Mesendoderm (in vitro differentiated cells): Measurements from ENCODE around the gene ANKRD34A.

Source experiments
- DNase-seq: peaks from one replicate; pipeline ENCODE4 v3.0.0; 2013
- H2AK5ac ChIP-seq: 2 replicates; pipeline ENCODE4 v1.6.1; 2013; ENCODE audit warnings: low read length, inconsistent platforms
- H2BK120ac ChIP-seq: 2 replicates; pipeline ENCODE4 v1.6.1; 2013; ENCODE audit warnings: low read depth, mild to moderate bottlenecking, low read length, moderate library complexity, mixed read lengths
- H2BK15ac ChIP-seq: replicated peaks from 2 replicates; pipeline ENCODE4 v1.6.1; 2013; ENCODE audit warnings: low read depth, mild to moderate bottlenecking, moderate library complexity
- H2BK5ac ChIP-seq: 2 replicates; pipeline ENCODE4 v1.6.1; 2013; ENCODE audit warnings: low read length, inconsistent platforms
- H3K18ac ChIP-seq: 2 replicates; pipeline ENCODE4 v1.6.1; 2013; ENCODE audit warnings: mild to moderate bottlenecking, low read length, mixed read lengths
- H3K23ac ChIP-seq: one replicate; pipeline ENCODE4 v1.6.1; 2013; ENCODE audit warnings: low read length
- H3K27ac ChIP-seq: 2 replicates; pipeline ENCODE4 v1.5.1; 2013; ENCODE audit warnings: low read depth, mild to moderate bottlenecking, inconsistent platforms, low read length, moderate library complexity
- H3K27me3 ChIP-seq: 2 replicates; pipeline ENCODE4 v1.6.1; 2013; ENCODE audit warnings: low read length, control low read depth, mild to moderate bottlenecking, inconsistent platforms; ENCODE audit not compliant: insufficient read depth, poor library complexity
- H3K36me3 ChIP-seq: 2 replicates; pipeline ENCODE4 v1.6.1; 2013; ENCODE audit warnings: low read length, inconsistent platforms; ENCODE audit not compliant: control insufficient read depth, insufficient read depth
- H3K4ac ChIP-seq: one replicate; pipeline ENCODE4 v1.6.1; 2013; ENCODE audit warnings: low read depth, mild to moderate bottlenecking, low read length, moderate library complexity
- H3K4me1 ChIP-seq: 2 replicates; pipeline ENCODE4 v1.6.1; 2013; ENCODE audit warnings: low read depth, low read length, inconsistent platforms; ENCODE audit not compliant: control insufficient read depth
- H3K4me2 ChIP-seq: 2 replicates; pipeline ENCODE4 v1.6.1; 2013; ENCODE audit warnings: low read length
- H3K4me3 ChIP-seq: 2 replicates; pipeline ENCODE4 v1.5.1; 2013; ENCODE audit warnings: mild to moderate bottlenecking, low read length
- H3K56ac ChIP-seq: one replicate; pipeline ENCODE4 v1.6.1; 2013; ENCODE audit warnings: low read length
- H3K79me1 ChIP-seq: 2 replicates; pipeline ENCODE4 v1.6.1; 2013; ENCODE audit warnings: low read length, inconsistent platforms
- H3K79me2 ChIP-seq: 2 replicates; pipeline ENCODE4 v1.6.1; 2013; ENCODE audit warnings: mild to moderate bottlenecking, low read length; ENCODE audit not compliant: control insufficient read depth, insufficient read depth
- H3K9ac ChIP-seq: 2 replicates; pipeline ENCODE4 v1.6.1; 2013; ENCODE audit warnings: low read length, inconsistent platforms
- H4K5ac ChIP-seq: one replicate; pipeline ENCODE4 v1.6.1; 2013; ENCODE audit warnings: low read length
- H4K8ac ChIP-seq: one replicate; pipeline ENCODE4 v1.6.1; 2013; ENCODE audit warnings: low read depth, mild to moderate bottlenecking, control low read depth, low read length, moderate library complexity
- WGBS: extraction: QIAGEN DNeasy Blood & Tissue Kit; methylation state at CpG from one replicate; pipeline ENCODE4 v1.1.7; 2013; ENCODE audit warnings: low lambda C conversion rate, missing lambda C conversion rate; ENCODE audit not compliant: insufficient coverage; ENCODE audit errors: extremely low coverage; 5-methylcytosine and 5-hydroxymethylcytosine counted together

The ANKRD34A gene

DNA sequence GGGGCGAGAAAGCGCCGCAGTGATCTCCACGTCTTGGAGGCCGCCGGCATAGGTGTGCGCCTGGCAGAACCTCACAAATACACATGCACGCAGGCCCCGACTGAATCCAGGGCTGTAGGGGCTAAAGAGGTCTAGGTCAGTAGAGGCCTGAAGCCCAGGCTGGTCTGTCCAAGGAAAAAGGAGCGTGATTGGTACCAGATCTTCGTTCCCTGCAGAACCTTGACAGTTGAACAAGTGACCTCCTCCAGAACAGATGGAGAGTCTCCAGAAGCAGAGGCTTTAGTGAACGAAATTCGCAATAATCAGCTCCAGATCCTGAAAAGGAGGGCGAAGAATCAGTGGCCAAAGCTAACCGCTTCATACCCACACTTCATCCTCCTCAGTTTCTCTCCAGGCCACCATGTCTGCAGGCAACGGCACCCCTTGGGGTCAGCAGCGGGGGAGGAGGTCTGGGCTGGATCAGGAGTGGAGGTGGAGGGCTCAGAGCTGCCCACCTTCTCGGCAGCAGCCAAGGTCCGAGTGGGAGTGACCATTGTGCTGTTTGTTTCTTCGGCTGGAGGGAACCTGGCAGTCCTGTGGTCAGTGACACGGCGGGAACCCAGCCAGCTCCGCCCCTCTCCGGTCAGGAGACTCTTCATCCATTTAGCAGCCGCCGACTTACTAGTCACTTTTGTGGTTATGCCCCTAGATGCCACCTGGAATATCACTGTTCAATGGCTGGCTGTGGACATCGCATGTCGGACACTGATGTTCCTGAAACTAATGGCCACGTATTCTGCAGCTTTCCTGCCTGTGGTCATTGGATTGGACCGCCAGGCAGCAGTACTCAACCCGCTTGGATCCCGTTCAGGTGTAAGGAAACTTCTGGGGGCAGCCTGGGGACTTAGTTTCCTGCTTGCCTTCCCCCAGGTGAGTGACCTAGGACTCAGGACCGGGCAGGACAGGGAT, 45.1 kb downstream of the ANKRD34A start:
- H3K4me3 ChIP-seq = peak overlapping the region; percentile 25
- H3K27ac ChIP-seq = peak overlapping the region; percentile 48
- H4K5ac ChIP-seq = no peak overlapping the region
- H3K56ac ChIP-seq = peak overlapping the region; percentile 88
- H3K27me3 ChIP-seq = no peaks in the 10 kb centered on the region
- H3K4me2 ChIP-seq = peak overlapping the region; percentile 35
- H3K36me3 ChIP-seq = no peaks in the 10 kb centered on the region
- no peak overlapping the region for H4K8ac ChIP-seq
- no peak overlapping the region for H2AK5ac ChIP-seq
- no peak overlapping the region for H3K23ac ChIP-seq
- H3K4ac ChIP-seq = no peak overlapping the region
- no peak overlapping the region for H2BK15ac ChIP-seq
- H3K79me1 ChIP-seq = no peaks in the 10 kb centered on the region
- peak overlapping the region; percentile 32 for H3K9ac ChIP-seq
- H3K4me1 ChIP-seq = no peaks in the 10 kb centered on the region
- no CpG with 5 or more reads among the region's 33 CpGs for WGBS
- peak overlapping the region; percentile 29 for H3K18ac ChIP-seq
- H3K79me2 ChIP-seq = no peaks in the 10 kb centered on the region
- peak; percentile 63 for DNase-seq
- no peak overlapping the region for H2BK5ac ChIP-seq
- H2BK120ac ChIP-seq = no peak overlapping the region

DNA sequence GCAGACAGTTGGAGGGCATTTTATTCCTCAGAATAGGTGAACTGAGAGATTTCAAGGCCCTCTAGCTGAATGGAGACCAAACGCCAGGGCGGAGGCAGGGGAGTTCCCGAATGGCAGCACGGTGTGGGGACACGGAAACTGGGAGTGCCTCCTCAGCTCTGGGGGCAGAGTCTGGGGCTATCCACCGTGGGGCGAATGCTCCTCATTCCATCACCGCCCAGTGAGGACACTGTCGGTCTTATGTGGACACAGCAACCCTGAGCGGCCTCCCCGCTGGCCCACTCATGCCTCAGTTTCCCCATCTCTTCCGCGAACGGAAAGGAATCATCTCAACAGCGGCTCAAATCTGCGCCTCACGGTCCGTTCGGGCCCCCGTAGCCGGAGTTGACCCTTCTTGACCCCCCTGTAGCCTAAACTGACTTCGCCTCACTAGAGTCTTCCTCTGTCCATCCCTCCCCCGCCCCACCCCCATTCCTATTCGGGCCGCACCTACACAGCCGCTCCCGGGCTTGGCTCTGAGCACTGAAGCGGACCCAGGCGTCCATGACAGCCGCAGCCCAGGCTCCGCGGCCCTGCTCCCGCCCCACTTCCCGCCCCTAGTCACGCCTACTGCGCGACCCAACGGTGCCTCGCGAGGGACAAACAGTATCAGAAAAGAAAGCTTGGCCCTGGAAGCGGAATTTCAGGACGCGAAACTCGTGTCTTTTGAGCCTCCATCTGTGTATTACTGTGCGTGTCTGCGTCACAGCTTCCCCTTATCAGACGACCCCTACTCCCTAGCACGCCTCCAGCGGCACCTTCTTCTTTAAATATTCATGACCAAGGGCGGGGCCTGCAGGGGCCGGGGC, 46.0 kb downstream of the ANKRD34A start, which contains the start of gene PEX11B:
Gene PEX11B (minus strand): TSS at position 574 of the 848 bp plus-strand sequence. CDS start 29 bp downstream, at position 545.
- DNase-seq = peak; percentile 93
- H3K79me1 ChIP-seq = no peaks in the 10 kb centered on the region
- peak within 1 kb of the TSS; percentile 79 for H3K4me2 ChIP-seq
- H3K27ac ChIP-seq = peak within 1 kb of the TSS; percentile 48
- H3K56ac ChIP-seq = peak within 1 kb of the TSS; percentile 88
- H3K23ac ChIP-seq = no peak within 1 kb of the TSS
- H3K79me2 ChIP-seq = no peaks in the 10 kb centered on the region
- H2AK5ac ChIP-seq = no peak within 1 kb of the TSS
- no peak within 1 kb of the TSS for H2BK5ac ChIP-seq
- no peaks in the 10 kb centered on the region for H3K27me3 ChIP-seq
- peak within 1 kb of the TSS; percentile 84 for H3K9ac ChIP-seq
- no peak within 1 kb of the TSS for H4K8ac ChIP-seq
- peak within 1 kb of the TSS; percentile 72 for H3K4me3 ChIP-seq
- no peak within 1 kb of the TSS for H4K5ac ChIP-seq
- no peak within 1 kb of the TSS for H2BK120ac ChIP-seq
- no peaks in the 10 kb centered on the region for H3K36me3 ChIP-seq
- peak within 1 kb of the TSS; percentile 29 for H3K18ac ChIP-seq
- WGBS = no CpG with 5 or more reads among the region's 51 CpGs
- H3K4ac ChIP-seq = no peak within 1 kb of the TSS
- no peak within 1 kb of the TSS for H2BK15ac ChIP-seq
- H3K4me1 ChIP-seq = no peaks in the 10 kb centered on the region

DNA sequence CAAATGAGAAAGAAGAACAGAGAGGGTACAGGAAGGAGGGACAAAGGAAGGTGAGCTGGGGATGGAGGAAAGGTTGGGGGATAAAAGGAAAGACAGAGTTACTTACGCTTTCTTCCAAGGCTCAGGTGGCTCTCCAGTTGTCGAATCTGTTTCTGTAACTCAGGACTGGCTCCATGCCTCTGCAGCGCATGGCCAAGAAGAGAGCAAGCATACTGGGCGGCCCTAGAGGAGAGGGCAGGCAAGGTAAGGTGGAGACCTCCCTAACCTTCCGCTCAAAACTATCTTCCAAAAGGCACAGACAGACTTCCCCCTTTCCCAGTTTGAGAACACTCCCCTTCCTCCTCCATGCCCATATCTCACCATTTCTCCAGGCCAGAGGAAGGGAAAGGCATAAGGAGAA, 46.8 kb downstream of the ANKRD34A start:
- Histone ChIP-seq H4K8ac (no peak overlapping the region), H2BK120ac (no peak overlapping the region), H3K23ac (no peak overlapping the region), H3K27ac (no peak overlapping the region), H3K9ac (peak overlapping the region; percentile 84), H3K79me1 (no peaks in the 10 kb centered on the region), H3K4me3 (no peak overlapping the region), H3K27me3 (no peaks in the 10 kb centered on the region), H3K56ac (peak overlapping the region; percentile 79), H3K4ac (no peak overlapping the region), H4K5ac (no peak overlapping the region), H3K4me2 (peak overlapping the region; percentile 79), H2AK5ac (no peak overlapping the region), H3K18ac (no peak overlapping the region), H3K4me1 (no peaks in the 10 kb centered on the region), H2BK15ac (no peak overlapping the region), H3K36me3 (no peaks in the 10 kb centered on the region), H2BK5ac (no peak overlapping the region), H3K79me2 (no peaks in the 10 kb centered on the region)
- WGBS = no CpG with 5 or more reads among the region's 5 CpGs
- peak; percentile 26 for DNase-seq

DNA sequence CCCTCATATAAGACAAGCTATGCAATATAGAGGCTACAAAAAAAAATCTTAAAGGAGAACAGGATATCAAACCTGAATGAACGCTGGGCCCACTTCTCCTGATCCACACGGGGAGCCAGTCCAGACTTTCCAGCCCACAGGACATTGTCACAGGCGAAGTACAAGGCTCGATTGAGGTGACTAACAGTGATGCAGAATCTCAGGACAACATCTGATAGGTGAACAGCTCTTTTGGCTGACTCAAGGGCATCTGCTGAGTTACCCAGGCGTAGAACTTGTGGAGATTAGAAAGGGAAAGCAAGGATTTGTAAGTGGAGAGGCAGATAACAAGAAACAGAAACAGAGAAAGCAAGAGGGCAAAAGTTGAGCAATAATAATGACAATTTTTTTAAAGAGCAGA, 47.6 kb downstream of the ANKRD34A start:
- no peak overlapping the region for H2BK15ac ChIP-seq
- no peak overlapping the region for H4K8ac ChIP-seq
- DNase-seq = no peak
- no peak overlapping the region for H3K4ac ChIP-seq
- H3K4me1 ChIP-seq = no peaks in the 10 kb centered on the region
- H3K18ac ChIP-seq = no peak overlapping the region
- no peaks in the 10 kb centered on the region for H3K36me3 ChIP-seq
- H2BK120ac ChIP-seq = no peak overlapping the region
- no peak overlapping the region for H3K9ac ChIP-seq
- no CpG with 5 or more reads among the region's 5 CpGs for WGBS
- H3K27me3 ChIP-seq = no peaks in the 10 kb centered on the region
- no peak overlapping the region for H3K27ac ChIP-seq
- H3K4me3 ChIP-seq = no peak overlapping the region
- no peak overlapping the region for H2BK5ac ChIP-seq
- H3K23ac ChIP-seq = no peak overlapping the region
- H3K79me2 ChIP-seq = no peaks in the 10 kb centered on the region
- no peak overlapping the region for H3K56ac ChIP-seq
- H3K4me2 ChIP-seq = no peak overlapping the region
- no peaks in the 10 kb centered on the region for H3K79me1 ChIP-seq
- H4K5ac ChIP-seq = no peak overlapping the region
- no peak overlapping the region for H2AK5ac ChIP-seq

DNA sequence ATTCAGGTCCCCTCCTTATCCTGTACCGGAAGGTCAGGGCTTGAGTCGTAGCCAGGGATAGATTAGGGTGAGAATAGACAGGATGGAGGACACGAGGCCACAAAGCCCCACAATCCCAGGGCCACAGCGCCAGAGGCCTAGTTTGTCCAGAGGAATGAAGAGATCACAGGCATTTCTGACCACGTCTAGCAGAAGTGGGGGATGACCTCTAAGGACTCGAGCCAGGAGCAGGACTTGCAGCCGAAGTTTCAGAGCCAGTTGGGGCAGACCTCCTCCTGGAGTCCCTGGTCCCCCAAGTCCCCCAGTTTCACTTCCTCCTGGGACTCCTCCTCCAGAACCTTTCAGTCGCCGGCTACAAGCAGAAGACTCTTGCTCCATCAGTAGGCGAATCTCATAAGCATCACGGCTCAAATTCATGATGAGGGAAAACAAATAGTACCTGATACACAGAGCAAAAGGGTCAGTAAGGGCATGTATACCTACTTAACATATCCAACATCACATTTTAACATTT, 52.2 kb downstream of the ANKRD34A start:
- Histone ChIP-seq H3K4me2 (no peak overlapping the region), H4K5ac (no peak overlapping the region), H2BK120ac (no peak overlapping the region), H3K4me1 (peaks cover 3% of the 10 kb centered on the region), H3K18ac (no peak overlapping the region), H3K4ac (no peak overlapping the region), H3K36me3 (no peaks in the 10 kb centered on the region), H3K27ac (no peak overlapping the region), H2AK5ac (no peak overlapping the region), H3K56ac (no peak overlapping the region), H3K23ac (no peak overlapping the region), H3K9ac (no peak overlapping the region), H3K79me1 (no peaks in the 10 kb centered on the region), H3K27me3 (no peaks in the 10 kb centered on the region), H3K79me2 (no peaks in the 10 kb centered on the region), H4K8ac (no peak overlapping the region), H3K4me3 (no peak overlapping the region), H2BK15ac (no peak overlapping the region), H2BK5ac (no peak overlapping the region)
- no peak for DNase-seq
- WGBS = no CpG with 5 or more reads among the region's 11 CpGs
